Activated CD8-positive, alpha-beta T cell treated with anti-CD3 and anti-CD28 coated beads for 36 hours (primary cell): ENCODE measurements around the gene FAM222B. TPM values are rescaled to one million over a fixed set of nuclear protein-coding genes. Genes with fewer than 3 reads are reported as not detected.
A peak's percentile ranks its signal among the peaks of the same experiment; 100 is the strongest.

ENCODE experiments used
- ATAC-seq: fragments of 200-7000 bp; cut with Tn5 transposase; one replicate; pipeline ENCODE4 v1.10.0; 2021; ENCODE audit warnings: mild to moderate bottlenecking, moderate library complexity
- CTCF ChIA-PET: fragments of 350-600 bp; sonication (Branson Sonifier 250); formaldehyde crosslinking; loops from one replicate; lab custom pipeline; 2021; ENCODE audit warnings: antibody characterized with exemption; lab: Charles Lee
- POLR2A ChIA-PET: fragments of 350-600 bp; sonication (Branson Sonifier 250); formaldehyde crosslinking; loops from one replicate; lab custom pipeline; 2021; ENCODE audit warnings: antibody characterized with exemption; lab: Charles Lee
- DNase-seq: peaks from one replicate; pipeline ENCODE4 v3.0.0-alpha.2; 2020
- H3K27ac Mint-ChIP-seq: one replicate; pipeline ENCODE4 v1.8.0; 2021; ENCODE audit warnings: mild to moderate bottlenecking, mixed read lengths
- H3K27me3 Mint-ChIP-seq: one replicate; pipeline ENCODE4 v1.8.0; 2021; ENCODE audit warnings: mixed read lengths
- H3K36me3 Mint-ChIP-seq: one replicate; pipeline ENCODE4 v1.8.0; 2021; ENCODE audit warnings: low read depth, mixed read lengths
- H3K4me1 Mint-ChIP-seq: one replicate; pipeline ENCODE4 v1.8.0; 2021; ENCODE audit warnings: low read depth, mixed read lengths
- H3K4me3 Mint-ChIP-seq: one replicate; pipeline ENCODE4 v1.8.0; 2021; ENCODE audit warnings: mild to moderate bottlenecking, moderate library complexity, mixed read lengths
- H3K9me3 Mint-ChIP-seq: one replicate; pipeline ENCODE4 v1.8.0; 2021; ENCODE audit warnings: mixed read lengths
- CTCF ChIP-seq: fragments of 200-600 bp; IDR thresholded peaks from one replicate; pipeline ENCODE4 v1.8.0; 2022; ENCODE audit warnings: antibody characterized with exemption, mild to moderate bottlenecking
- intact Hi-C: fragments of 100-400 bp; cut with micrococcal nuclease; formaldehyde crosslinking; loops from one replicate; pipeline ENCODE4 v1.10.0; 2022
- total RNA-seq, 2 experiments: library from RNA; stranded (reverse); gene quantifications; one replicate each; pipeline ENCODE4 v1.2.3, GENCODE V29; 2021

The FAM222B gene
- total RNA-seq, 2 experiments from 2014 or later: 14.7 to 15.2 TPM

- peak overlapping the region; percentile 23 for H3K27ac Mint-ChIP-seq
- H3K4me1 Mint-ChIP-seq: peaks cover 39% of the 10 kb centered on the region
- DNase-seq: no peak
- no peak overlapping the region for H3K4me3 Mint-ChIP-seq
- ChIA-PET CTCF (interaction anchor here (5.2 to 5.7 kb wide), 2 partner anchors 13 to 14 kb away, joined by 22 to 70 read pairs; no protein-coding TSS in a partner anchor), POLR2A (no interaction called here)
- TF ChIP-seq CTCF: no peak
- H3K27me3 Mint-ChIP-seq: no peaks in the 10 kb centered on the region
- peaks cover 20% of the 10 kb centered on the region for H3K36me3 Mint-ChIP-seq
- no peaks in the 10 kb centered on the region for H3K9me3 Mint-ChIP-seq
- no peak for ATAC-seq
- intact Hi-C loops: no loop called here
Observed at GRCh38 chr17:28777178-28777577, 65.4 kb downstream of the FAM222B start.

GRCh38 chr17:28774206-28774605 is 68.4 kb downstream of the FAM222B start:
- no peak for DNase-seq
- no peak overlapping the region for H3K27ac Mint-ChIP-seq
- H3K4me3 Mint-ChIP-seq: no peak overlapping the region
- peaks cover 13% of the 10 kb centered on the region for H3K36me3 Mint-ChIP-seq
- POLR2A ChIA-PET: interaction anchor here (0.7 to 0.8 kb wide), 2 partner anchors 10 to 49 kb away, joined by 3 to 4 read pairs; no protein-coding TSS in a partner anchor
- ATAC-seq: no peak
- H3K9me3 Mint-ChIP-seq: no peaks in the 10 kb centered on the region
- no peak for TF ChIP-seq CTCF
- CTCF ChIA-PET: interaction anchor here (1.1 to 5.7 kb wide), 6 partner anchors 11 to 179 kb away, joined by 3 to 70 read pairs (median 7); partner anchors contain the start of genes DHRS13 and TLCD1
- peaks cover 30% of the 10 kb centered on the region for H3K4me1 Mint-ChIP-seq
- intact Hi-C loops: loop anchor here (5.0 kb wide), 1 partner anchor 33 kb away; no protein-coding TSS in a partner anchor
- no peaks in the 10 kb centered on the region for H3K27me3 Mint-ChIP-seq

GRCh38 chr17:28773736-28774135 is 68.9 kb downstream of the FAM222B start:
- ATAC-seq (no peak), DNase-seq (no peak)
- intact Hi-C loops: loop anchor here (5.0 kb wide), 1 partner anchor 34 kb away; no protein-coding TSS in a partner anchor
- Mint-ChIP-seq H3K9me3 (no peaks in the 10 kb centered on the region), H3K36me3 (peaks cover 8% of the 10 kb centered on the region), H3K27ac (no peak overlapping the region), H3K27me3 (no peaks in the 10 kb centered on the region), H3K4me3 (no peak overlapping the region), H3K4me1 (peaks cover 27% of the 10 kb centered on the region)
- no peak for TF ChIP-seq CTCF
- CTCF ChIA-PET: interaction anchor here (1.0 to 5.7 kb wide), 7 partner anchors 10 to 179 kb away, joined by 3 to 70 read pairs (median 6); partner anchors contain the start of genes DHRS13 and TLCD1
- POLR2A ChIA-PET: interaction anchor here (0.7 to 0.8 kb wide), 2 partner anchors 9 to 49 kb away, joined by 3 to 4 read pairs; no protein-coding TSS in a partner anchor

GRCh38 chr17:28765038-28765437 is 77.6 kb downstream of the FAM222B start:
- CTCF ChIA-PET: interaction anchor here (0.7 to 7.1 kb wide), 23 partner anchors 9 to 353 kb away, joined by 3 to 109 read pairs (median 22); partner anchors contain the start of genes DHRS13, FAM222B, NEK8 and TLCD1
- no peak for TF ChIP-seq CTCF
- Mint-ChIP-seq H3K27me3 (no peaks in the 10 kb centered on the region), H3K4me3 (no peak overlapping the region), H3K36me3 (peaks cover 9% of the 10 kb centered on the region), H3K27ac (no peak overlapping the region), H3K9me3 (no peaks in the 10 kb centered on the region), H3K4me1 (peaks cover 16% of the 10 kb centered on the region)
- no peak for ATAC-seq
- no peak for DNase-seq
- POLR2A ChIA-PET: interaction anchor here (0.7 to 3.4 kb wide), 5 partner anchors 9 to 135 kb away, joined by 3 to 17 read pairs (median 3); partner anchors contain the start of gene FLOT2
- intact Hi-C loops: no loop called here

- ChIA-PET CTCF (interaction anchor here (0.6 to 7.1 kb wide), 67 partner anchors 10 to 354 kb away, joined by 3 to 109 read pairs (median 7); partner anchors contain the start of genes DHRS13, FAM222B, FLOT2 and NEK8), POLR2A (interaction anchor here (0.8 to 4.6 kb wide), 9 partner anchors 9 to 134 kb away, joined by 3 to 31 read pairs (median 12); partner anchors contain the start of genes FLOT2 and RPL23A)
- peaks cover 16% of the 10 kb centered on the region for H3K4me1 Mint-ChIP-seq
- peak; percentile 97 for TF ChIP-seq CTCF
- H3K27me3 Mint-ChIP-seq: no peaks in the 10 kb centered on the region
- no peak overlapping the region for H3K27ac Mint-ChIP-seq
- H3K9me3 Mint-ChIP-seq: no peaks in the 10 kb centered on the region
- DNase-seq (peak; percentile 93), ATAC-seq (peak; percentile 88)
- intact Hi-C loops: loop anchor here (5.0 kb wide), 1 partner anchor 37 kb away; the partner anchor contains the start of genes NEK8 and TLCD1
- H3K4me3 Mint-ChIP-seq: no peak overlapping the region
- peaks cover 12% of the 10 kb centered on the region for H3K36me3 Mint-ChIP-seq
Observed at GRCh38 chr17:28763804-28764266, 78.8 kb downstream of the FAM222B start.
